CD4-positive, CD25-positive, alpha-beta regulatory T cell (primary cell): Measurements from ENCODE around the gene SIX6. TPM values are rescaled to one million over a fixed set of nuclear protein-coding genes. Genes with fewer than 3 reads are reported as not detected.

Experiments
- ATAC-seq, 2 donors: fragments of 150-1000 bp; cut with Tn5 transposase; one replicate each; pipeline ENCODE4 v1.10.0; 2021; ENCODE audit warnings: low read depth in 2 of 2, moderate number of reproducible peaks in 2 of 2, moderate library complexity in 1 of 2
- DNase-seq, 3 donors: peaks; one replicate each; pipeline versions ENCODE4 v3.0.0 to v3.0.0-alpha.2; 2012 to 2022; ENCODE audit warnings: mixed read lengths in 1 of 3
- H3K27ac ChIP-seq: one replicate; pipeline ENCODE4 v1.7.0; 2013; ENCODE audit warnings: mild to moderate bottlenecking, low read length; ENCODE audit not compliant: insufficient read depth, poor library complexity, severe bottlenecking
- H3K27me3 ChIP-seq: one replicate; pipeline ENCODE4 v1.7.0; 2013; ENCODE audit warnings: low read length; ENCODE audit not compliant: control insufficient read depth, insufficient read depth
- H3K36me3 ChIP-seq: one replicate; pipeline ENCODE4 v1.7.0; 2013; ENCODE audit warnings: mild to moderate bottlenecking, low read length, moderate library complexity; ENCODE audit not compliant: control insufficient read depth, insufficient read depth
- H3K4me1 ChIP-seq: 2 replicates; pipeline ENCODE4 v1.7.0; 2013; ENCODE audit warnings: mild to moderate bottlenecking, low read length; ENCODE audit not compliant: insufficient read depth, control insufficient read depth, poor library complexity, severe bottlenecking
- H3K4me3 ChIP-seq: one replicate; pipeline ENCODE4 v1.7.0; 2013; ENCODE audit warnings: low read depth, mild to moderate bottlenecking, low read length, moderate library complexity
- H3K9me3 ChIP-seq, 2 experiments: 1 replicate in 1 of 2; 2 replicates in 1 of 2; pipeline ENCODE4 v1.7.0; 2013; ENCODE audit warnings: low read length in 2 of 2, mild to moderate bottlenecking in 1 of 2, moderate library complexity in 1 of 2; ENCODE audit not compliant: control insufficient read depth in 2 of 2
- H3K27ac Mint-ChIP-seq, 3 donors: one replicate each; pipeline ENCODE4 v1.8.0; 2020 to 2022; ENCODE audit warnings: mild to moderate bottlenecking in 3 of 3, mixed read lengths in 3 of 3, moderate library complexity in 2 of 3
- H3K27me3 Mint-ChIP-seq: one replicate; pipeline ENCODE4 v1.8.0; 2022; ENCODE audit warnings: mild to moderate bottlenecking, mixed read lengths
- H3K36me3 Mint-ChIP-seq: one replicate; pipeline ENCODE4 v1.8.0; 2020; ENCODE audit warnings: mixed read lengths
- H3K4me1 Mint-ChIP-seq, 4 donors: one replicate each; pipeline ENCODE4 v1.8.0; 2020 to 2022; ENCODE audit warnings: mixed read lengths in 4 of 4, mild to moderate bottlenecking in 1 of 4
- H3K4me3 Mint-ChIP-seq, 4 donors: one replicate each; pipeline ENCODE4 v1.8.0; 2020 to 2022; ENCODE audit warnings: mild to moderate bottlenecking in 4 of 4, mixed read lengths in 4 of 4, moderate library complexity in 3 of 4
- H3K9me3 Mint-ChIP-seq, 7 donors: one replicate each; pipeline ENCODE4 v1.8.0; 2020 to 2022; ENCODE audit warnings: mixed read lengths in 7 of 7, mild to moderate bottlenecking in 3 of 7, moderate library complexity in 2 of 7
- polyA plus RNA-seq, 4 donors: library from polyadenylated mRNA; unstranded; fragments of 300-500 nt; fragmentation: Illumina TruSeq; gene quantifications; one replicate each; pipeline ENCODE4 v1.2.3, GENCODE V29; 2021
- total RNA-seq: library from RNA; stranded (reverse); gene quantifications from one replicate; pipeline ENCODE4 v1.2.3, GENCODE V29; 2022

SIX6 gene
- total and polyA plus RNA-seq, 5 donors from 2014 or later, result not detected

DNA sequence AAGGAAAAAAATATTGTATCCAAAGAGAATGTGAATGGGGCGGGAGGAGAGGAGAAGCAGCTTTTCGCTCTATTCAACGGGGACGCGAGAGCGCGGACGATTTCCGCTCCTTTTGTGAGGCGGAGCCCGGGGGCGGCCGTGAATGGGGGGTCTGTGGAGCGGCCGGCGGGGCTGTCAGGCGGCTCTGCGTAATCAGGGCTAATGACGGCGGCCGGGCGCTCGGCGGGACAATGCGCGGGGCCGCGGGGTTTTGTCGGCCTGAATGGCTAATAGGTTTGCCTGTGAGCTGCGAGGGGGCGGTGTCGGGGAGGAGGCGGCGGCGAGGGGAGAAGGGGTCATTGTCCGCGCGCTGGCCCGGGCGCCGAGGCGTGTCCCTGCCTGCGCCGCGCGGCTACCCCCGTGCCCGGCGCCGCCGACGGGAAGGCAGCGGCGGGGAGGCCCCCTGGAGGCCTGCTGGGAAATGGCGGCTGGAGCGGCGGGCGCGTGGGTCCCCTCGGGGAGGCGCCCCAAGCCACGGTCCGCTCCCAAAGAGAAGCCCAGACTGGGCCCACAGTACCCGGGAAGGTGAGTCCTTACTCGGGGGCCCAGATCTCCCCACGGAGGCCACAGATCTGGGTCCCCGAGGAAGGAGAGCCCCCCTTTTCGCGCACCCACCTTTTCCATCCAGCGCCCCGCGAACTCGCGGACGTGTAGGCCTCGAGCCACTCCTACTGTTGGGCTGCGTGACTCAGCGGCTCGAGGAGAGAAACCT lies 6.0 kb downstream of the SIX6 start:
- Mint-ChIP-seq H3K27me3 (peaks cover 75% of the 10 kb centered on the region), H3K36me3 (no peaks in the 10 kb centered on the region), H3K9me3 (peaks cover 0 to 5% (median 0%) of the 10 kb centered on the region in 7 donors), H3K4me1 (peaks cover 0 to 29% (median 8%) of the 10 kb centered on the region in 4 donors), H3K27ac (no peak overlapping the region), H3K4me3 (peak overlapping the region in 2 of 4 donors; percentile 48 to 53)
- H3K27me3 ChIP-seq, result peaks cover 46% of the 10 kb centered on the region
- ATAC-seq (no peak), DNase-seq (no peak)
- H3K4me1 ChIP-seq, result peaks cover 6% of the 10 kb centered on the region
- no peaks in the 10 kb centered on the region for H3K36me3 ChIP-seq
- no peak overlapping the region for H3K27ac ChIP-seq
- H3K9me3 ChIP-seq, result no peaks in the 10 kb centered on the region
- no peak overlapping the region for H3K4me3 ChIP-seq

DNA sequence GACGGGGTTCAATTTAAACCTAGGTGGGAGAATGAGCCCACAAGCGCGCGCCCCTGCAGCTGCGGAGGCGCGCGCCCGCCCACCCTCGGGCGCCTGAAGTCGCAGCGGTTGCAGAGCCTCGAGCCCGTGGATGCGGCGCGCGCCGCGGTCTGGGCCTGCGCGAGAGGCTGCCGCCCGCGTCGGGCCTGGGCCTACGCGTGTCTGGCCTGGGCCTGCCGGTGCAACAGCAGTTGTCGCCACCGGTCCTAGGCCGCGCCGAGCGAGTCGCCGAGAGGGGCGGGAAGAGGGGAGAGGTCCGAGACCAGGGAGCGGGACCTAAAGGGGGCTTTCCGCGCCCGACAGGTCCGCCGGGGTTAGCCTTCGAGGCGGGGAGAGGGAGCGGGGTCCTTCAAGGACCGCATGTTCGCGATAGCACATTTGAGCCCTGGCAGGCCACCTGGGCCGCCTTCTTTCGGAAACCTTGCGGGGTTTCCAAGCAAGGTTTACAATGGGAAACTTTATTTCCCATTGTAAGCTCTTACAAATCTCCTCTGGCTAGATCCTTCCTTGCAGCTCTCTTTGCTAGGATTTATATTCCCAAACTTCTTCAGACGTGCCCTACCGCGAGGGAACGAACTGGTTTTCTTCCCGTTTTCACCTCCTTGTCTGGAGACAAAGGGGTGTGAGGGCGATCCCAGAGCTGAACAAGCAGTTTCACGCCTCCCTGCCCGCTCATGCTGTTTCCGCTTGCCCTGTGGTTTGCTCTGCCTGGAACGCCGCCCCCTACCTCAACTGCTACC lies 6.8 kb downstream of the SIX6 start:
- ATAC-seq (no peak), DNase-seq (no peak)
- Mint-ChIP-seq H3K4me1 (peaks cover 0 to 23% (median 8%) of the 10 kb centered on the region in 4 donors), H3K9me3 (peaks cover 0 to 5% (median 0%) of the 10 kb centered on the region in 7 donors), H3K36me3 (no peaks in the 10 kb centered on the region), H3K27me3 (peaks cover 68% of the 10 kb centered on the region), H3K4me3 (peak overlapping the region in 3 of 4 donors; percentile 2 to 78 (median 46)), H3K27ac (no peak overlapping the region)
- H3K4me3 ChIP-seq, result no peak overlapping the region
- no peaks in the 10 kb centered on the region for H3K9me3 ChIP-seq
- H3K4me1 ChIP-seq, result peaks cover 5% of the 10 kb centered on the region
- peaks cover 43% of the 10 kb centered on the region for H3K27me3 ChIP-seq
- no peak overlapping the region for H3K27ac ChIP-seq
- no peaks in the 10 kb centered on the region for H3K36me3 ChIP-seq

DNA sequence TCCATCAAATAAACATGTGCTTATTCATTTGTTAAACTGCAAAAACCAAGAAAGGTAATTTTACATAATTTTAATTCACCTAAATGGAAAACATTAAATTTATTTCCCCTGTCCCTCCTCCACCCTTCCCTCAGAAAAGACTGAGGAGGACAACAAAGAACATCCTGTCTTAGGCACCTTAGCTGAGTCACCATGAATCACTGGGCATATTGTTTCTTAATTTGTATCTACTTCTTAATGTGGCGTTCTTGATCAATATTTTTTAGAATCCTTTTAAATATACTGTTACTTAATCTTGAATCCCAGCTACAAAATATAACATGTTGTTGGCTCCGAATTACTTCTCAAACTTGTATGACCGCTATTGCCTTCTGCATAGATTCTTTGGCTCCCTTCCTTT lies 23.5 kb downstream of the SIX6 start:
- Mint-ChIP-seq H3K4me3 (no peak overlapping the region), H3K36me3 (no peaks in the 10 kb centered on the region), H3K9me3 (peaks cover 0 to 9% (median 0%) of the 10 kb centered on the region in 7 donors), H3K27me3 (peaks cover 6% of the 10 kb centered on the region), H3K4me1 (no peaks in the 10 kb centered on the region), H3K27ac (no peak overlapping the region)
- H3K4me1 ChIP-seq, result no peaks in the 10 kb centered on the region
- no peak overlapping the region for H3K27ac ChIP-seq
- peaks cover 2% of the 10 kb centered on the region for H3K27me3 ChIP-seq
- no peaks in the 10 kb centered on the region for H3K9me3 ChIP-seq
- H3K4me3 ChIP-seq, result no peak overlapping the region
- DNase-seq (no peak), ATAC-seq (no peak)
- no peaks in the 10 kb centered on the region for H3K36me3 ChIP-seq

DNA sequence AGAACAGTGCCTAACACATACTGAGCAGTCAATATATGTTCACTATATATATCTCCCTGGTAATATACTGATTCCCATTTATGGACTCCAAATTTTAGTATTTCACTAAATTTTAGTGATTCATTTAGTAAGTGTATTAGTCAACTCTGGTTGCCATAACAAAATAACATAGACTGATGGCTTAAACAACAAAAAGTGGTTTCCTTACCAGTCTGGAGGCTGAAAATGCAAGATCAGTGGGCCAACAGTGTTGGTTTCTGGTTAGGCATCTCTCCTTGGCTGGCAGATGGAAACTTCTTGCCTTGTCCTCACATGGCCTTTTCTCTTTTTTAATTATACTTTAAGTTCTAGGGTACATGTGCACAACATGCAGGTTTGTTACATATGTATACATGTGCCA lies 28.7 kb downstream of the SIX6 start:
- DNase-seq (no peak), ATAC-seq (no peak)
- Histone ChIP-seq H3K27ac (no peak overlapping the region), H3K4me3 (no peak overlapping the region), H3K4me1 (no peaks in the 10 kb centered on the region), H3K9me3 (peaks cover 0 to 3% of the 10 kb centered on the region in 2 experiments), H3K27me3 (peaks cover 2% of the 10 kb centered on the region), H3K36me3 (no peaks in the 10 kb centered on the region)
- no peak overlapping the region for H3K4me3 Mint-ChIP-seq
- H3K27ac Mint-ChIP-seq, result no peak overlapping the region
- H3K27me3 Mint-ChIP-seq, result no peaks in the 10 kb centered on the region
- peaks cover 0 to 19% (median 6%) of the 10 kb centered on the region in 7 donors for H3K9me3 Mint-ChIP-seq
- H3K4me1 Mint-ChIP-seq, result no peaks in the 10 kb centered on the region
- H3K36me3 Mint-ChIP-seq, result no peaks in the 10 kb centered on the region

DNA sequence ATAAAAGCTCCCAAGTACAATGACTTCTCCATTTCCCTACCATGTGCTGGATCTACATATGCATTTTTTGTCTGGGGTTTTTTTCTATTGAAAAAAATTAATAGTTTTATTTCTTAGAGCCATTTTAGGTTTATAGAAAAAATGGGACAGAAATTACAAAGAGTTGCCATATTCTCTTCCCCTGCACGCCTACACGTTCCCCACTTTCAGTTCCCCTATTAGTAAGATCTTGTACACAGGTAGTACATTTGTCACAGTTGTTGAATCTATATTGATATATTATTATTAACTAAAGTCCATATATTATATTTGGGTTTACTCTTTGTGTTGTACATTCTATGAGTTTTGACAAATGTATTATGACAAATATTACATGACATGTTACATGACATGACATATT lies 35.7 kb downstream of the SIX6 start:
- DNase-seq, result no peak
- H3K4me3 ChIP-seq, result no peak overlapping the region
- H3K27me3 ChIP-seq, result no peaks in the 10 kb centered on the region
- no peak for ATAC-seq
- Mint-ChIP-seq H3K4me1 (no peaks in the 10 kb centered on the region), H3K27me3 (no peaks in the 10 kb centered on the region), H3K36me3 (no peaks in the 10 kb centered on the region), H3K9me3 (peaks cover 0 to 29% (median 9%) of the 10 kb centered on the region in 7 donors), H3K4me3 (no peak overlapping the region), H3K27ac (no peak overlapping the region)
- H3K36me3 ChIP-seq, result no peaks in the 10 kb centered on the region
- H3K27ac ChIP-seq, result no peak overlapping the region
- H3K9me3 ChIP-seq, result peaks cover 4 to 11% of the 10 kb centered on the region in 2 experiments
- no peaks in the 10 kb centered on the region for H3K4me1 ChIP-seq

DNA sequence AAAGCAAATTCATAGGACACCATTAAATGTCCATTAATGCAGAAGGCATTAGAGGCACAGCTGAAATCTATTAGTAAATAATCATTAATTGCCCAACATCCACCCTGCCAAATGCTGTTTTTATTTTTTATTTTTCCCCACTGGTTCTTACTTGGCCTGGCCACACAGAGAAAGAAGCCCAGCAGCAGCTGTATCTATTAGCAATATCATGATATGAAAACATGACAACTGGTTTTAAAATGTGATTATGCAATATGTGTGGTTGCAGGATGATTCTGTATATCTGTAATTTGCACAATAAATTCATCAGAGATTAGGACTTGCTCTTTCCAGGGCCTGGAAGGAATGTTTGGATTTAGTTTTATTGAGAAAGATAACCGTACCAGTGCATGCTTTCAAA lies 44.9 kb downstream of the SIX6 start:
- ATAC-seq (no peak), DNase-seq (no peak)
- peaks cover 8% of the 10 kb centered on the region for H3K27me3 Mint-ChIP-seq
- Histone ChIP-seq H3K9me3 (no peaks in the 10 kb centered on the region), H3K27me3 (peaks cover 4% of the 10 kb centered on the region), H3K4me3 (no peak overlapping the region), H3K27ac (no peak overlapping the region), H3K36me3 (no peaks in the 10 kb centered on the region), H3K4me1 (no peaks in the 10 kb centered on the region)
- no peaks in the 10 kb centered on the region for H3K4me1 Mint-ChIP-seq
- H3K27ac Mint-ChIP-seq, result no peak overlapping the region
- no peaks in the 10 kb centered on the region for H3K36me3 Mint-ChIP-seq
- H3K4me3 Mint-ChIP-seq, result no peak overlapping the region
- H3K9me3 Mint-ChIP-seq, result peaks cover 0 to 8% (median 0%) of the 10 kb centered on the region in 7 donors

DNA sequence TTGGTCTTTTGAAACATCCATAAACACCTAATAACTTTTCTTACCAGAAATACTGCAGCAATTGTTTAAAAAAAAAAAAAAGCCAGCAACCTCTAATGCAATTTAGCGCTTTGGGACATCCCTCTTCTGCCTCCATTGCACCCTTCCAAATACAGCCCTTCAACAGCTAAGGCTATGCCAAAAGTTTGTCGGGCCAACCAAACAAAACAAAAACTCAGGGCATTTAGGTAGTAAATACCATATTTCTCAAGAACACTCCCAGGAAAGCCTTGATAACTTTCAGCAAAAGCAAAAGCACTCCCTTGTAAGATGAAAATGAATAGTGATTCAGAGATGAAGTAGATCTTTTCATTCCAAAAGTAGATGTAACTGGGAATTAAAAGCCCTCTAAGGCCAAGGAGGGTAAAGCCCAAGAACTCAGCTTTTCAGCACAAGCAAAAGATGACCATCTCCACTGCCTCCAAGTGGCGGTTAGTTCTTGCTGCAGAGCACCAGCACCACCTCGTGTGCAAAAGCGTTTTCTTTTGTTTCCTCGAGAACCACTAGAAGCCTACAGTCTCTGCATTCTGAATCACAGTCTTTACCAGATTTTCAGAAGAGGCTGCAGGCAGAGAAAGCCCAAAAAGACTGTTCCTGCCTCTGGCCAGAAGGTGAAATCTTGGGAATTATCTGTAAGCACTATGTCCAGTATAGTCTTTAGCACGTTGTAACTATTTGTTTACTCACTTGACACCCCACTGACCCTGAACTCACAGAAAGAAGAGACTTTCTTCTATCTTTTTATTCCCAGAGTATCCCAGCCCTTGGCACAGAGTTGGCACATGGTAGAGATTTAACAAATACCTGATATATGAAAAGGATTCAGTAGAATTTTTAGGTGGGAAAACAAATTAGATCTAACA lies 53.1 kb downstream of the SIX6 start:
- H3K27me3 Mint-ChIP-seq, result peaks cover 13% of the 10 kb centered on the region
- no peaks in the 10 kb centered on the region for H3K36me3 Mint-ChIP-seq
- no peaks in the 10 kb centered on the region for H3K4me1 ChIP-seq
- H3K4me1 Mint-ChIP-seq, result no peaks in the 10 kb centered on the region
- no peak overlapping the region for H3K4me3 Mint-ChIP-seq
- ATAC-seq, result no peak
- no peak overlapping the region for H3K27ac Mint-ChIP-seq
- H3K9me3 Mint-ChIP-seq, result no peaks in the 10 kb centered on the region
- peaks cover 3% of the 10 kb centered on the region for H3K27me3 ChIP-seq
- H3K9me3 ChIP-seq, result no peaks in the 10 kb centered on the region
- peak in 1 of 3 donors; percentile 42 for DNase-seq
- no peaks in the 10 kb centered on the region for H3K36me3 ChIP-seq
- H3K27ac ChIP-seq, result no peak overlapping the region
- H3K4me3 ChIP-seq, result no peak overlapping the region
